Heart left ventricle (tissue), 13 donors: ENCODE data around the gene C2CD2L.

Experiments
- CTCF ChIP-seq, 12 donors: fragments of 200-600 bp; sonication (generic) in 4 of 12; IDR thresholded peaks; one replicate each; pipeline versions ENCODE4 v1.5.0 to v1.8.0; 2018 to 2022; ENCODE audit warnings: antibody characterized with exemption in 12 of 12, mild to moderate bottlenecking in 5 of 12
- POLR2A ChIP-seq, 2 donors: fragments of 450-650 bp; IDR thresholded peaks; one replicate each; pipeline ENCODE4 v1.6.1; 2017; ENCODE audit warnings: antibody characterized with exemption in 2 of 2, mild to moderate bottlenecking in 2 of 2, moderate library complexity in 2 of 2
- donor health status: ischemic (EF 13 %, LVEDD 7.1; RV severe dilation, severe dysfunction).
- donor health status: DM: no; HTN: yes; CAD: no.
- donor health status: DM: no; HTN: no; CAD: no.
- donor health status: ischemic (EF 25% LVEDD 6.9; RV normal size, moderate dysfunction).
- donor health status: ischemic (EF 25% LVEDD 5.7; RV mildly dilated, moderate dysfunction).
- donor health status: ischemic (EF 35%, LVEDD 5.7; RV mildly dilated, moderate dysfunction).
- donor health status: nonischemic (EF 11% LVEDD 7.7; RV severe dilation, severe dysfunction).
- donor health status: DM: yes; HTN: yes; CAD: no.
- donor health status: PGD.
- donor health status: ischemic (EF 29% LVEDD 5.4; RV normal size, mild dysfunction).
- donor health status: nonischemic (EF 23%, LVEDD 6.1; RV moderate dilation, normal function).

DNA sequence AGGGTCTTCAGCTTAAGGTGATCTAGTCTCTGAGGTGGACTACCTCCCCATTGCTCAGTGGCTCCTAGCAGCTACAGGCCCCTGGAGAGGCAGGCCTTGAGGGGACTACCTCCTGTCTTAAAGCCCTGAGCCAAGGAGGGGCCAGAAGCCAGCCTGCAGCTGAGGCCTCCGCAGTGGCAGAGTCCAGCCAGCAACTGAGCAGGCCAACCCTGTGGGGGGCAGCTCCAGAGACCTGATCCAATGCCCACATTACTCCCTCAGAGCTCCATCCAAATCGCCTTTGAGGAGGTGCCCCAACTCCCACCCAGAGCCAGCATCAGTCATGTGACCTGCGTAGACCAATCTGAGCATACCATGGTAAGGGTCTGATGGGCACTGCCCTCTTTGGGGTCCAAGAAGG is 2.7 kb downstream of the C2CD2L start:
- no peak for TF ChIP-seq POLR2A (IDR thresholded peaks at IDR 0.05)
- no peak for TF ChIP-seq CTCF (IDR thresholded peaks at IDR 0.05)
